Epithelial cell of proximal tubule (primary cell): ENCODE results near the gene GALNT14. TPM values are rescaled to one million over a fixed set of nuclear protein-coding genes. Genes with fewer than 3 reads are reported as not detected.

Source experiments
- DNase-seq: peaks from one replicate; pipeline ENCODE4 v3.0.0-alpha.2; 2011; ENCODE audit warnings: low read depth
- H3K4me3 ChIP-seq: 2 replicates; pipeline ENCODE4 v1.5.1; 2011; ENCODE audit warnings: low read depth, mild to moderate bottlenecking, low read length
- CTCF ChIP-seq: conservative IDR thresholded peaks from 2 replicates; pipeline ENCODE4 v1.5.1; 2012; ENCODE audit warnings: low read depth, mild to moderate bottlenecking, low read length
- total RNA-seq: library from RNA; depleted of rRNA; stranded (reverse); fragments of >200 nt; gene quantifications from 2 replicates; pipeline ENCODE4 v1.2.3, GENCODE V29; 2015

Gene GALNT14
- total RNA-seq, 1 donor from 2014 or later, result 80.7 TPM

DNA sequence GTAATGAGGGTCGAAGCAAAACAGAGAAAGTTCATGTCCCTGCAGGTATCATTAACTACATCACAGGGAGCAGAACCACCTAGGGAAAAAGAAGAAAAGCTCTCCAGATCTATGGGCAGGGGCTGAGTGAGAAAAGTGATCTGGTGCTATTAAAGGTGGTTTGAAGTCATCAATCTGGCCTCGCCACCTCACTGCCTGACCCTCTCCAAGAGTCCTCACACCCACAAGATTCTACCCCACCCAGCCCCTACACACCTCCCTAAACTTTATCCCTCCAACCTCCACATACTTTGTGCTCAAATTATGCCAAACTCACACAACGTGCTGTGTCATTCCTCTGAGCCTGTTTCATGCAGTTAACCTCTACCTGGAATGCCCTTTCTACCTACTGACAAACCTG is 2.2 kb downstream of the GALNT14 start:
- TF ChIP-seq CTCF, result no peak
- DNase-seq, result no peak
- peak overlapping the region; percentile 92 for H3K4me3 ChIP-seq

DNA sequence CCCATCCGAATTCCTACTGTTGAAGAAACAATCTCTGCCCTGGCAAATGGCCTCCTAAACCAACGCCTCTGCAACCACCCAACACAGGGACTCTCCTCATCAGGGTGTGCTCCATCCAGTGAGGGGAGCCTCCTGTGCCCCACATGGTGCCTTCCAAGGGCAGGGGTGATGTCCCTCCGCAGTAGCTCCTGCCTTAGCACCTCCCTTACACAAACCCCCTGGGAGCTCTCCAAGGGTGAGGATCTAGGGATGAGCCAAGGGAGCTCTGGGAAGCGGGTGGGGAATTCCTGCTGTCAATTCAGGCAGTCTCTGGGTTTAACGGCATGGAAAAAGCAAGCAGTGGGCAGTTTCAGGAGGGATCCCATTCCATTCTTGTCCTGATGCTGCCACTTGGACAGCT is 3.8 kb downstream of the GALNT14 start:
- TF ChIP-seq CTCF, result no peak
- DNase-seq, result no peak

DNA sequence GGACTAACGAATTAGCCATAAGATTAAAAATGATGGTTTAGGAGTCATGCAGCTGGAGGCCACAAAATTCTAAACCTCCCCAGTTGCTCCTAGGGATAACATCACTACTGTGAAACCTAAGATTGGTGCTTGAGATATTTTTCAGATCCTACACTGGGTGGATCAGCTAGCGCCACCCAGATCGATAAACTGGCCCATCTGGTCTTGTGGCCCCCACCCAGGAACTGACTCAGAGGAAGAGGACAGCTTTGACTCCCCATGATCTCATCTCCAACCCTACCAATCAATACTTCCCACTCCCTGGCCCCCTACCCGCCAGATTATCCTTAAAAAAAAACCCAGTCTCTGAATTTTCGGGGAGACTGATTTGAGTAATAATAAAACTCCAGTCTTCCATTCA is 5.5 kb downstream of the GALNT14 start:
- no peak for DNase-seq
- TF ChIP-seq CTCF, result no peak
- no peak overlapping the region for H3K4me3 ChIP-seq

More for the DNA sequence above, 3.8 kb downstream of the GALNT14 start:
- peak overlapping the region; percentile 92 for H3K4me3 ChIP-seq

- no peak for DNase-seq
- no peak overlapping the region for H3K4me3 ChIP-seq
- no peak for TF ChIP-seq CTCF
Measured at GRCh38 chr2:31131871-31132270, 6.4 kb downstream of the GALNT14 start.

DNA sequence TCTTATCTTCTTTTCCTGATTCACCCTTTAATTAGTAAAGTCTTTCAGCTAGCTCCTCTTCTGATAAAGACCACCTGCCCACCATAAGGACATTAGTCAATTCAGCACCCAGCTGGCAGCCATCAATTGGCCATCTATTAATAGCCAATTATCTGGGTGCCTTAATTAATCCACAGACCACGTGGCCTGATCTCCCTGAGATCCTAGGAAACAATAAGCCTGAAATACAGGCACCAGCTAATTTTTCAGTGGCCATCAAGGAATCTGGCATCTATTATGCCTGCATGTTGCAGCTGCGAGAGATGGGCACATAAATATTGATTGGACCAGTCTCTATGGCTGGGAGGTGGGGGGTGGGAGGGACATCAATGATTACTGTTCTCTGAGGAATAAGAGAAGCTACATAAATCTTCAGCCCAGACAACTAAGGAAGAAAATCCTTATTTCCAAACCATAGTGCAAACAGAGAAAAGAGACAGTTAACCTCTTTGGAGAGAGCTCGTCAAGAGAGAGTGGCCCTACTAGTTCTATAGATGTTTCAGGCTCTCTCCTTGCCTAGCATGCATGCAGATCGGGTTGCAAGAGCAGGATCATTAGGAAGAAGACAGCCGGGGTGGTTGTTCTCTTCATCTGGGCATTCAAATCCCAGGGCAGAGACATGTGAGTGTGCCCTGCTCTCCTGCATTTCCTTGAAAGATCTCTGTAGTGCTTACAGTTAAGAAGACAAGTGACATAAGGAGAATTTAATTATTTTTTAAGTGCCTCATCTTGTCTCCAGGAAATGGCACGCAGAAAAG is 8.7 kb downstream of the GALNT14 start:
- TF ChIP-seq CTCF, result no peak
- no peak for DNase-seq

DNA sequence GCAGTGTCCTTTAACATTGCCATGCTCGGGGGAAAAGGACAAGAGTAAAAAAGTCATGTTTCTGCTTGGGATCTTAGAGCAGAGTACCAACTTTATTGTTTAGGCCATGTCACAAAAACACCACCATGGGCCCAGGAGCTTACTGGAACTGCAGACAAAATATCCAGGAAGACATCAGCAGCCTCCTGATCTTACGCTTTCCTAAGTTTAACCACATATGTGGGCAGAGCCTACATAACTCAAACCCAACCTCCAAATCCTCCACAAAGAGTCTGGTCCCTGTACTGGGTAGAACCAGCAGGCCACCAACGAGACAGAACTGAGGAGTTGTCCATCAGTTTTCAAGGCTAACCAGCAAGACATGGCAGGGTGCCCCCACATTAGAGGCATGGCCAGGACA is 10.3 kb downstream of the GALNT14 start:
- DNase-seq, result no peak
- no peak overlapping the region for H3K4me3 ChIP-seq
- peak; percentile 15 for TF ChIP-seq CTCF

More for the DNA sequence above, 8.7 kb downstream of the GALNT14 start:
- no peak overlapping the region for H3K4me3 ChIP-seq
